NOMO-1 (cell line): ENCODE data around the gene AMER3.

ENCODE experiments used
- DNase-seq, 2 experiments: peaks; one replicate each; lab custom pipeline; 2025; ENCODE audit not compliant: unreplicated experiment in 2 of 2; lab: John Stamatoyannopoulos, UW

AMER3 gene

GRCh38 chr2:130778781-130779180 is 23.4 kb downstream of the AMER3 start:
- no peak for DNase-seq

- DNase-seq = no peak
Measured at GRCh38 chr2:130785466-130786055, 30.2 kb downstream of the AMER3 start.

- DNase-seq = no peak
Measured at GRCh38 chr2:130786076-130786475, 30.7 kb downstream of the AMER3 start.

- DNase-seq = no peak
Measured at GRCh38 chr2:130787841-130788240, 32.5 kb downstream of the AMER3 start.

GRCh38 chr2:130790312-130790711 is 35.0 kb downstream of the AMER3 start:
- DNase-seq = no peak

- DNase-seq = no peak
Measured at GRCh38 chr2:130790804-130791616, 35.7 kb downstream of the AMER3 start.

- DNase-seq = no peak
Measured at GRCh38 chr2:130791617-130791939, 36.2 kb downstream of the AMER3 start.

GRCh38 chr2:130795431-130795830 is 40.1 kb downstream of the AMER3 start:
- DNase-seq = no peak

- no peak for DNase-seq
Measured at GRCh38 chr2:130796290-130796689, 41.0 kb downstream of the AMER3 start.

- DNase-seq = peak; percentile 78 to 82
Measured at GRCh38 chr2:130797493-130798435, 42.4 kb downstream of the AMER3 start.

- no peak for DNase-seq
Measured at GRCh38 chr2:130798472-130799218, 43.3 kb downstream of the AMER3 start.

GRCh38 chr2:130799295-130799694 is 44.0 kb downstream of the AMER3 start:
- DNase-seq = no peak

- no peak for DNase-seq
Measured at GRCh38 chr2:130805613-130806012, 50.3 kb downstream of the AMER3 start.

GRCh38 chr2:130806370-130806769 is 51.0 kb downstream of the AMER3 start:
- no peak for DNase-seq

- DNase-seq = no peak
Measured at GRCh38 chr2:130807659-130808385, 52.5 kb downstream of the AMER3 start.

- no peak for DNase-seq
Measured at GRCh38 chr2:130808482-130809268, 53.3 kb downstream of the AMER3 start.

- DNase-seq = no peak
Measured at GRCh38 chr2:130810490-130810889, 55.1 kb downstream of the AMER3 start.

GRCh38 chr2:130813722-130814121 is 58.4 kb downstream of the AMER3 start:
- DNase-seq = no peak

GRCh38 chr2:130814931-130815680 is 59.8 kb downstream of the AMER3 start:
- DNase-seq = no peak
